ENCODE results near the gene GAS7. TPM values are rescaled to one million over a fixed set of nuclear protein-coding genes. Genes with fewer than 3 reads are reported as not detected.

Gene GAS7
- total and polyA plus RNA-seq, 8 donors, result 4.1 to 185 (median 30.5) TPM

DNA sequence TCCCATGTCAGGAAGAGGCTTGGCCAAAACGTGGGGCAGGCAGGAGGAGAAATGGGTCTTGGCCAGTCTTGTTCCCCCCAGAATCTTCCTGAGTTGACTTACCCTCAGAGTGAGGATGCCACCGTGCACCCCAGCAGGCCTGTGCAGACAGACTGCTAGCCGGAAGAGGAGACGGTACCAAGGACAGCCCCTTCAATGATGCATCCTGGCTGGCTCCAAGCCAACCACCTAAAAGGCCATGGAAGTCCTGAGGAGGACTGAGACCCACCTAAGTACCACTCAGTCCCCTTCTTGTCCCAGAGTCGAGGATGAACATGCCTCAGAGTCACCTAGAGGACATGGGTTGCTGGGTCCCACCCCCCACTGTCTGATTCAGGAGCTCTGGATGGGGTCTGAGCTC, 246.6 kb downstream of the GAS7 start:
- 61 to 73% (median 71%) methylated on average over 5 of the region's 5 CpGs for WGBS, 5 donors
- Histone ChIP-seq H3K27me3 (peaks cover 0 to 18% (median 0%) of the 10 kb centered on the region in 3 donors), H3K36me3 (peaks cover 0 to 4% (median 0%) of the 10 kb centered on the region in 4 donors), H3K27ac (no peak overlapping the region), H3K4me1 (peaks cover 0 to 3% (median 0%) of the 10 kb centered on the region in 4 donors), H3K9me3 (no peaks in the 10 kb centered on the region), H3K4me3 (no peak overlapping the region)
- TF ChIP-seq POLR2AphosphoS5 (IDR thresholded peaks at IDR 0.05), result no peak
- TF ChIP-seq, protein P1, sequence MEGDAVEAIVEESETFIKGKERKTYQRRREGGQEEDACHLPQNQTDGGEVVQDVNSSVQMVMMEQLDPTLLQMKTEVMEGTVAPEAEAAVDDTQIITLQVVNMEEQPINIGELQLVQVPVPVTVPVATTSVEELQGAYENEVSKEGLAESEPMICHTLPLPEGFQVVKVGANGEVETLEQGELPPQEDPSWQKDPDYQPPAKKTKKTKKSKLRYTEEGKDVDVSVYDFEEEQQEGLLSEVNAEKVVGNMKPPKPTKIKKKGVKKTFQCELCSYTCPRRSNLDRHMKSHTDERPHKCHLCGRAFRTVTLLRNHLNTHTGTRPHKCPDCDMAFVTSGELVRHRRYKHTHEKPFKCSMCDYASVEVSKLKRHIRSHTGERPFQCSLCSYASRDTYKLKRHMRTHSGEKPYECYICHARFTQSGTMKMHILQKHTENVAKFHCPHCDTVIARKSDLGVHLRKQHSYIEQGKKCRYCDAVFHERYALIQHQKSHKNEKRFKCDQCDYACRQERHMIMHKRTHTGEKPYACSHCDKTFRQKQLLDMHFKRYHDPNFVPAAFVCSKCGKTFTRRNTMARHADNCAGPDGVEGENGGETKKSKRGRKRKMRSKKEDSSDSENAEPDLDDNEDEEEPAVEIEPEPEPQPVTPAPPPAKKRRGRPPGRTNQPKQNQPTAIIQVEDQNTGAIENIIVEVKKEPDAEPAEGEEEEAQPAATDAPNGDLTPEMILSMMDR (IDR thresholded peaks at IDR 0.05), result no peak
- TF ChIP-seq POLR2A (IDR thresholded peaks at IDR 0.05), result no peak
- TF ChIP-seq EP300 (IDR thresholded peaks at IDR 0.05), result no peak
- no peak for DNase-seq
- intact Hi-C loops (cut with DNase I; ENCODE audit: low total_unique reads), result no loop called here

DNA sequence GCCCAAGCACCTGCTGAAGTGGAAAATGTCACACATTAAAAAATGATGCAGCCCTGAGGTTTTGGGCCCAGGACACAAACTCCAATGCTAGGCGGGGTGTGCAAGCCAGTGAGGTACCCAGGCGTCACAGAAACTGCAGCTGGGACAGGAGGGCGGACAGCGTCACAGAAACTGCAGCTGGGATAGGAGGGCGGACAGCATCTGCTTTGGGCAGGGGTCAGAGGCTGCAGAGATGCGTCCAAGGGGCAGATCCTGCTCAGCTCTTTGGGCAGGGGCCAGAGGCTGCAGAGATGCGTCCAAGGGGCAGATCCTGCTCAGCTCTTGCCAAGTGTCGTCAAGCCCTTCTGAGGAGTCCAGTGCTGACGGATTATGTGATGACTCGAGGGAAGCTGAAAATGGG, 249.5 kb downstream of the GAS7 start:
- intact Hi-C loops (cut with DNase I; ENCODE audit: low total_unique reads), result no loop called here

DNA sequence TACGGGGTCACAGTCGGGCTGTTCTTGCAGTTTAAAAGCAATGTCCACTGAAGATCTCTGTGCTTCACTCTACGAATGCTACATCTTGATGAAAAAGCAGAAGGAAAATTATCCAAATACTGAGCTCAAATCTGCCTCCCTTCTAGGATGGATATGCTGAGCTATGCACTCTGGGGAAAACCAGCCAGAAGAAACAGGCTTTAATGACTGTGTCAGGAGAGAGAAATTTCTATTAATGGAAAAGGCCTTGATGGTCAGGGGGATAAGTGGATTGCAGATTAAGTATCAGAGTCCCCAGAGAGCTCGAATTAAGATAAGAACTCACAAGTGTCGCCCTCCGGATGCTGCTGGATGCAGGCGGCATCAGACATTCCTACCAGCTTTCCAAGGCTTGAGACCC, 253.7 kb downstream of the GAS7 start:
- TF ChIP-seq POLR2A (IDR thresholded peaks at IDR 0.05), result no peak
- TF ChIP-seq, protein P1 (IDR thresholded peaks at IDR 0.05), result no peak
- Histone ChIP-seq H3K4me3 (no peak overlapping the region), H3K4me1 (peaks cover 0 to 3% (median 0%) of the 10 kb centered on the region in 4 donors), H3K27ac (no peak overlapping the region), H3K9me3 (no peaks in the 10 kb centered on the region), H3K27me3 (no peaks in the 10 kb centered on the region), H3K36me3 (peaks cover 0 to 55% (median 31%) of the 10 kb centered on the region in 4 donors)
- no peak for DNase-seq
- intact Hi-C loops (cut with DNase I; ENCODE audit: low total_unique reads), result no loop called here
- 82 to 95% (median 89%) methylated on average over 7 of the region's 7 CpGs for WGBS, 5 donors

More for the DNA sequence above, 249.5 kb downstream of the GAS7 start:
- no peaks in the 10 kb centered on the region for H3K9me3 ChIP-seq
- H3K27ac ChIP-seq, result no peak overlapping the region
- WGBS, 5 donors, result 50 to 78% (median 72%) methylated on average over 10 of the region's 10 CpGs
- no peak overlapping the region for H3K4me3 ChIP-seq
- peaks cover 0 to 3% (median 0%) of the 10 kb centered on the region in 4 donors for H3K4me1 ChIP-seq
- no peak for DNase-seq
- no peaks in the 10 kb centered on the region for H3K27me3 ChIP-seq
- peaks cover 0 to 28% (median 3%) of the 10 kb centered on the region in 4 donors for H3K36me3 ChIP-seq
- no peak for TF ChIP-seq POLR2A (IDR thresholded peaks at IDR 0.05)
- no peak for TF ChIP-seq POLR2AphosphoS5 (IDR thresholded peaks at IDR 0.05)
- TF ChIP-seq, protein P1 (IDR thresholded peaks at IDR 0.05), result no peak
- no peak for TF ChIP-seq EP300 (IDR thresholded peaks at IDR 0.05)

- Histone ChIP-seq H3K9me3 (peaks cover 0 to 5% (median 2%) of the 10 kb centered on the region in 4 donors), H3K27ac (no peak overlapping the region), H3K36me3 (peaks cover 0 to 69% (median 38%) of the 10 kb centered on the region in 4 donors), H3K4me1 (no peaks in the 10 kb centered on the region), H3K4me3 (no peak overlapping the region), H3K27me3 (no peaks in the 10 kb centered on the region)
- WGBS, 5 donors, result 67 to 89% (median 85%) methylated on average over 8 to 9 of the region's 9 CpGs
- no peak for TF ChIP-seq POLR2A (IDR thresholded peaks at IDR 0.05)
- TF ChIP-seq EP300 (IDR thresholded peaks at IDR 0.05), result no peak
- TF ChIP-seq POLR2AphosphoS5 (IDR thresholded peaks at IDR 0.05), result no peak
- TF ChIP-seq, protein P1 (IDR thresholded peaks at IDR 0.05), result no peak
- intact Hi-C loops (cut with DNase I; ENCODE audit: low total_unique reads), result no loop called here
- DNase-seq, result no peak
Measured at GRCh38 chr17:9943343-9943742, 255.1 kb downstream of the GAS7 start.

Data from stomach (tissue), 9 donors.